Endothelial cell of umbilical vein (primary cell): Measurements from ENCODE around the gene FMC1. TPM values are rescaled to one million over a fixed set of nuclear protein-coding genes. Genes with fewer than 3 reads are reported as not detected.

ENCODE experiments used
- BruUV-seq: library from RNA; stranded (reverse); fragments of 400-500 nt; replicated peaks from 2 replicates; lab custom pipeline; 2021; lab: Mats Ljungman, UMichigan
- CTCF ChIA-PET: fragments of 300-600, 350-600 bp; sonication (Branson Sonifier 250); formaldehyde crosslinking; loops from one replicate; lab custom pipeline; 2021; ENCODE audit warnings: antibody characterized with exemption, inconsistent platforms; lab: Charles Lee
- POLR2A ChIA-PET: fragments of 300-600, 350-600 bp; sonication (Branson Sonifier 250); formaldehyde crosslinking; loops from one replicate; lab custom pipeline; 2021; ENCODE audit warnings: antibody characterized with exemption, inconsistent platforms; lab: Charles Lee
- DNase-seq: peaks from one replicate; pipeline ENCODE4 v3.0.0-alpha.2; 2011; ENCODE audit warnings: low read depth, low spot score
- FAIRE-seq: peaks from 2 replicates; lab custom pipeline; 2011; peaks lifted over from hg19 to GRCh38; lab: Jason Lieb, UNC
- H2AFZ ChIP-seq: 2 replicates; pipeline ENCODE4 v1.6.0; 2012; ENCODE audit warnings: low read depth, low read length, control low read depth, inconsistent platforms
- H3K27ac ChIP-seq: 2 replicates; pipeline ENCODE4 v1.5.1; 2011; ENCODE audit warnings: low read depth, mild to moderate bottlenecking, control low read depth, low read length, moderate library complexity; ENCODE audit not compliant: insufficient read depth
- H3K27me3 ChIP-seq, 2 experiments: 2 replicates each; pipeline versions ENCODE4 v1.6.0 to v1.6.1; 2011; ENCODE audit warnings: low read length in 2 of 2, mixed read lengths in 1 of 2; ENCODE audit not compliant: control insufficient read depth in 2 of 2, insufficient read depth in 2 of 2
- H3K36me3 ChIP-seq, 2 experiments: 2 replicates in 1 of 2; 3 replicates in 1 of 2; pipeline ENCODE4 v1.5.1; 2011; ENCODE audit warnings: low read length in 2 of 2, mild to moderate bottlenecking in 1 of 2, moderate library complexity in 1 of 2; ENCODE audit not compliant: control insufficient read depth in 2 of 2, insufficient read depth in 2 of 2; ENCODE audit errors: extremely low read depth in 1 of 2
- H3K4me1 ChIP-seq: 3 replicates; pipeline ENCODE4 v1.5.1; 2011; ENCODE audit warnings: mild to moderate bottlenecking, low read length; ENCODE audit not compliant: control insufficient read depth, insufficient read depth; ENCODE audit errors: extremely low read depth
- H3K4me2 ChIP-seq: 2 replicates; pipeline ENCODE4 v1.6.1; 2011; ENCODE audit warnings: low read length, control low read depth, mixed read lengths; ENCODE audit not compliant: insufficient read depth
- H3K4me3 ChIP-seq, 3 experiments: fragments of 200-600 bp in 1 of 3; sonication (generic), shearing (Covaris generic) in 1 of 3; replicated peaks in 1 of 3; 2 replicates each; pipeline ENCODE4 v1.5.1; 2011 to 2016; ENCODE audit warnings: control low read depth in 3 of 3, low read length in 3 of 3, mild to moderate bottlenecking in 2 of 3, inconsistent platforms in 1 of 3, low read depth in 1 of 3, moderate library complexity in 1 of 3; ENCODE audit not compliant: insufficient read depth in 1 of 3
- H3K79me2 ChIP-seq: 2 replicates; pipeline ENCODE4 v1.6.0; 2012; ENCODE audit warnings: low read length, inconsistent platforms; ENCODE audit not compliant: control insufficient read depth, insufficient read depth
- H3K9ac ChIP-seq: replicated peaks from 2 replicates; pipeline ENCODE3; 2011; ENCODE audit warnings: low read length, control low read depth; ENCODE audit not compliant: insufficient read depth; ENCODE audit errors: extremely low read depth
- H3K9me1 ChIP-seq: replicated peaks from 3 replicates; pipeline ENCODE4 v1.6.0; 2011; ENCODE audit warnings: mild to moderate bottlenecking, low read length; ENCODE audit not compliant: control insufficient read depth, insufficient read depth; ENCODE audit errors: extremely low read depth
- H3K9me3 ChIP-seq: replicated peaks from 2 replicates; pipeline ENCODE4 v1.5.1; 2012; ENCODE audit warnings: low read length, inconsistent platforms; ENCODE audit not compliant: control insufficient read depth, insufficient read depth
- H4K20me1 ChIP-seq: replicated peaks from 2 replicates; pipeline ENCODE3; 2011; ENCODE audit warnings: mild to moderate bottlenecking, low read length; ENCODE audit not compliant: control insufficient read depth, insufficient read depth; ENCODE audit errors: extremely low read depth
- FOS ChIP-seq: IDR thresholded peaks from 2 replicates; pipeline ENCODE4 v1.6.1; 2011; ENCODE audit warnings: mild to moderate bottlenecking, low read length, moderate library complexity, borderline replicate concordance; ENCODE audit not compliant: insufficient read depth
- GATA2 ChIP-seq: IDR thresholded peaks from 2 replicates; pipeline ENCODE4 v1.7.0; 2011; ENCODE audit warnings: low read depth, mild to moderate bottlenecking, moderate library complexity, mixed read lengths, low read length; ENCODE audit not compliant: insufficient read length, insufficient read depth
- JUN ChIP-seq: IDR thresholded peaks from 2 replicates; pipeline ENCODE4 v1.6.1; 2011; ENCODE audit warnings: borderline replicate concordance, low read depth; ENCODE audit not compliant: insufficient read length, insufficient read depth
- MYC ChIP-seq: IDR thresholded peaks from one replicate; pipeline ENCODE4 v1.6.1; 2011; ENCODE audit warnings: mild to moderate bottlenecking, low read depth, low read length
- POLR2A ChIP-seq: IDR thresholded peaks from 2 replicates; pipeline ENCODE4 v1.6.1; 2012; ENCODE audit warnings: low read depth, mild to moderate bottlenecking, control low read depth, low read length
- dilution Hi-C: fragments of 300-500 bp; cut with MboI; formaldehyde crosslinking; loops from one replicate; pipeline ENCODE4 v1.15.0; 2019; ENCODE audit warnings: low sequenced_read_pairs; ENCODE audit not compliant: extremely low pct_ligation_motif_present
- intact Hi-C: fragments of 100-400 bp; cut with micrococcal nuclease; formaldehyde crosslinking; loops from one replicate; pipeline ENCODE4 v1.10.0; 2022
- polyA plus RNA-seq, 4 experiments: library from polyadenylated mRNA; depleted of rRNA in 3 of 4; stranded (reverse) in 3 of 4; unstranded in 1 of 4; fragments of >200 nt; gene quantifications; 2 replicates each; pipeline versions ENCODE4 v1.2.1 to v1.2.3, GENCODE V29; 2011 to 2012; ENCODE audit warnings: missing spikeins in 1 of 4
- total RNA-seq: library from RNA; stranded (reverse); gene quantifications from 2 replicates; pipeline ENCODE4 v1.2.3, GENCODE V29; 2021

FMC1 gene
- total and polyA plus RNA-seq, 2 donors (not counting 3 experiments of a cell fraction or from before 2014, with no cell fraction given): 10.7 to 23.5 TPM

GRCh38 chr7:139300390-139300789 lies 40.7 kb upstream of the FMC1 start:
- no peak overlapping the region for H3K4me3 ChIP-seq
- peak overlapping the region; percentile 41 for H3K4me2 ChIP-seq
- H3K79me2 ChIP-seq: no peaks in the 10 kb centered on the region
- TF ChIP-seq MYC (no peak), FOS (peak; percentile 64), JUN (peak; percentile 20)
- intact Hi-C loops: no loop called here
- H3K27ac ChIP-seq: peak overlapping the region; percentile 40
- H4K20me1 ChIP-seq: no peaks in the 10 kb centered on the region
- no TSS peak for BruUV-seq
- no peak overlapping the region for H3K9ac ChIP-seq
- no peaks in the 10 kb centered on the region for H3K27me3 ChIP-seq
- ChIA-PET CTCF (no interaction called here), POLR2A (no interaction called here)
- H2AFZ ChIP-seq: no peak overlapping the region
- peaks cover 10% of the 10 kb centered on the region for H3K4me1 ChIP-seq
- dilution Hi-C loops: no loop called here
- no peak for FAIRE-seq
- H3K36me3 ChIP-seq: no peaks in the 10 kb centered on the region
- H3K9me3 ChIP-seq: no peaks in the 10 kb centered on the region
- peak; percentile 30 for DNase-seq
- H3K9me1 ChIP-seq: no peaks in the 10 kb centered on the region

GRCh38 chr7:139304517-139304916 lies 36.6 kb upstream of the FMC1 start:
- H3K4me3 ChIP-seq: no peak overlapping the region
- no peak overlapping the region for H3K9ac ChIP-seq
- FAIRE-seq: no peak
- H3K79me2 ChIP-seq: no peaks in the 10 kb centered on the region
- intact Hi-C loops (no loop called here), dilution Hi-C loops (no loop called here)
- peaks cover 10% of the 10 kb centered on the region for H3K4me1 ChIP-seq
- no peaks in the 10 kb centered on the region for H4K20me1 ChIP-seq
- H3K9me3 ChIP-seq: no peaks in the 10 kb centered on the region
- H3K27ac ChIP-seq: no peak overlapping the region
- DNase-seq: no peak
- H3K4me2 ChIP-seq: no peak overlapping the region
- ChIA-PET POLR2A (no interaction called here), CTCF (interaction anchor here (1.1 kb wide), 1 partner anchor 17 kb away, joined by 3 read pairs; no protein-coding TSS in a partner anchor)
- H3K9me1 ChIP-seq: no peaks in the 10 kb centered on the region
- H3K27me3 ChIP-seq: no peaks in the 10 kb centered on the region
- no peaks in the 10 kb centered on the region for H3K36me3 ChIP-seq
- TF ChIP-seq GATA2: no peak
- TF ChIP-seq POLR2A: no peak
- H2AFZ ChIP-seq: no peak overlapping the region
- no TSS peak for BruUV-seq
